Erythroblast (primary cell): Measurements from ENCODE around the gene DEPDC7.
"Not testable (repeated sequence)": the region's sequence is repeated elsewhere in the genome, so short reads cannot be mapped to it uniquely, and the experiment has no call there.

Experiments
- DNase-seq, 2 experiments: peaks; one replicate each; lab custom pipeline; 2025; lab: John Stamatoyannopoulos, UW
- GATA1 ChIP-seq: IDR thresholded peaks from 2 replicates; pipeline ENCODE4 v1.6.1; 2011; ENCODE audit warnings: low read depth, mild to moderate bottlenecking, control low read depth, low read length, moderate library complexity
- POLR2A ChIP-seq: IDR thresholded peaks from 2 replicates; pipeline ENCODE4 v1.6.1; 2011; ENCODE audit warnings: mild to moderate bottlenecking, low read length

The DEPDC7 gene

DNA sequence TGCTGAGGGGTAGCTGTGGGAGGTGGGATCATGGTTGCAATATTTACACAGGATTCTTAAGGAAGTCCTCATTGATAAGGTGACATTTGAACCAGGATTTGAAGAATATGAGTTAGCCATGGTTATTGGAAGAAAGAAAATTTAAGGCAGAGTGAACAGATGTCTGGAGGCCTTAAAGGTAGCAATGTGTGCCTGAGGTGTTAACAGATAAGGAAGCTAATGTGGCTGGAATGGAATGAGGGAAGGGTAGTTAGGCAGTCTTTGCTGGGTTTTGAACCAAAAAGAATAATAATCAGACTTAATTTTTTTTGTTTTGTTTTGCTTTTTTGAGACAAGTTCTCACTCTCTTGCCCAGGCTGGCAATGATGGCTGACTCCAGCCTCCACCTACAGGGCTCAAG lies 9.7 kb upstream of the DEPDC7 start:
- DNase-seq = no peak
- no peak for TF ChIP-seq GATA1
- no peak for TF ChIP-seq POLR2A

DNA sequence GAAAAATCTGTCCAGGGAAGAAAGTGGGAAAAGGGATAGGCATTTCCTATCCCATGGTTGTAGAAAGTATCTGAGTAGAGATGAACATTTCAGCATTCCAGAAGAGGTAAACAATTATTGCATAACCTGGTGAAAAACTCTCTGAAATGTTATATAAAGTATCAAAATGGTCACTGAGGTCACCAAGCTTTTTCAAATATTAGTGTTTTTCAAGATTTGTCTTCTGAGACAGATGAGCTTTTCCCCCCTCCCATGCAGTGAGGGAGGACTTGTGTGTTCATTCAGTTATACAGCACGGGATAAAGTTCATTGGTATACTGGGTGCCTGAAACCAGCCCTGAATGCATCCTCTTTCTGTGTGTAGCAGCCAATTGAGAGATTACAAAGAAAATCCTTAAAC lies 1.9 kb upstream of the DEPDC7 start:
- DNase-seq = no peak
- TF ChIP-seq POLR2A = no peak
- TF ChIP-seq GATA1 = no peak

DNA sequence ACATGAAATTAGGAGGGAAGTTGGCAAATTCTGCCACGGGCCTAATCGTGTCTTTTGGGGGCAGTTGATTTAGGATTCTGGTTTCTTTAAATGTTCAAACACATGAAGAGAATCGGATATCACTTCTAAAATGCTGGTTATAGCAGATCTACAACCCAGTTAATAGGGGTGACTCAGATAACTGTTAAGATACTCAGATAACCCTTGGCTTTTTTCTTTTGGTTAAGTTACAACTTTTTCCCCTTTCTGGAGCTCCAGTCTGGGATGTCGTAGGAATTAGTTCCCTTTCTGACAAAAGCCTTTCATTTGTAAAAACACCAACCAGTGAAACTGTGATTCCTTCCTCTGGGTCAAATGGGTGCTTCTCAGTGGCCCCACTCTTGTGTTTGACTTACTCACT lies 976 bp downstream of the DEPDC7 start:
- DNase-seq = peak in 1 of 2 experiments; percentile 16
- TF ChIP-seq POLR2A = no peak
- no peak for TF ChIP-seq GATA1

DNA sequence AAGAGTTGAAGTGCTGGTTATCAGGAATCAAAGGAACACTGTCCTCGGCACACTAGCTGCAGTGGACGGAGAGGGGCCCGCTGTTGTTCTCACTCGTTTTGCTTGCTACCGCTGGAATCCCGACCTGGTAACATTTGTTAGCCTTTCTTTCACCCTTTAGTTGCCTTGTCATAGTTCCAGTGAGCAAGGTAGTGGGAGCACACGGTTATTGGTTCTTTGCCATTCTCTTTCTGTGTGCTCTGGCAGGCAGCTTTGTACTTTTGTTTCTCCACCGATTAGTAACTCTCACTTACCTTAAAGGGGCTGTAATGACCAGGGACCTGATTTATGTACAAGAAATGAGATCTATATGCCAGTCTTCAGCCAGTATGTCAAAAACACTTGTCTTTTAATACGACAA lies 1.8 kb downstream of the DEPDC7 start:
- no peak for TF ChIP-seq POLR2A
- no peak for TF ChIP-seq GATA1
- DNase-seq = peak in 1 of 2 experiments; percentile 3

DNA sequence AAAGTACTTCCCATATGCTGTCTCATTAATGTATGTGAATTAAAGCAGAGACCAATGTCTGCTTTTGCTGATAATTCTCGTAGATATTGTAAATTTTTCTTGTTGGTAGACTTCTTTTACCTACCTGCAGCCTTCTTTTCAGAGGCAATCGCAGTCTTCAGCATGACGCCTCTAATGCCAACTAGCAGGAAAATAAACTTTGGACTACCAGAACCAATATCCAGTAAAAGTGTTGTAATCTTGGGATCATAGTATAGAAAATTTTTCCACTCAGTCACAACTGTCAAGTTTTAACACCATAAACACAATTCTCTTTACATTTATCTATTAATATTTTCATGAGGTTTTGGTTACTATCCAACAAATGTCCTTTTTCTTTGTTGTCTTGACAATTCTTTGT lies 2.3 kb downstream of the DEPDC7 start:
- DNase-seq = no peak
- TF ChIP-seq POLR2A (no peak), GATA1 (no peak)

DNA sequence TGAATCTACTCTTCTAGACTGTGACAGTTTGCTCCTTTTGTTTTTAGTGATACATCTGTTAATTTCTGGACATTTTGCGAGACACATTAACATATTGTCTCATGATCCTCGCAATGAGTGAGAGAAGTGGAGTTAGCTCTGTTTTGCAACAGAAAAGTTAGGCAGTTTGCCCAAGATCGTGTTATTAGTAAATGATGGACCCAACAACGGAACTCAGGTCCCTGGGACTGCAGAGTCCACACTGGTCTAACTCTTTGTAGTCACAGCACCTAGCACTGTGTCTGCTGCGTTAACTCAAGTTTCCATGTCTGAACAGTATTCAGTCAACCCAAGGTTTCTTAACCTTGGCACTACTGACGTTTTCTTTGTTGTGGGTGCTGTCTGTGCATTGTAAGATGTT lies 3.2 kb downstream of the DEPDC7 start:
- no peak for DNase-seq
- no peak for TF ChIP-seq GATA1
- no peak for TF ChIP-seq POLR2A

DNA sequence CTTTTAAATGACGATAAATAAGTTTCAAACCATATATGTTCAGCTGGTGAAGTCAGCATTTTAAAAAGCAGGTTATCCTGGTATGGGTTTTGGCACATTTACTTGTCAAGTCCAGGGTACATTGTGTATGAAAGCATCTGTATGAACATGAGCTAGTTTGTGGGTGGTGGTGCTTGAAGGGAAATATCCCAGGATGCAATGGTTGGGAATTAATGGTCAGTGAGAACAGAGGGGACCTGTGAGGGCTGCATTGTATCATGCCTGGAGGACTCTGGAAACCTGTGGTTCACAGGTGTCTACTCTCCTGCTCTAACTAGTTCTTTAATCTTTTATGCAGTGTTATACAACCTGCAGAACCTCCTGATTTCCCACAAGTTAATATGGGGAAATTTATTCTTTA lies 5.8 kb downstream of the DEPDC7 start:
- no peak for TF ChIP-seq GATA1
- no peak for TF ChIP-seq POLR2A
- DNase-seq = no peak

DNA sequence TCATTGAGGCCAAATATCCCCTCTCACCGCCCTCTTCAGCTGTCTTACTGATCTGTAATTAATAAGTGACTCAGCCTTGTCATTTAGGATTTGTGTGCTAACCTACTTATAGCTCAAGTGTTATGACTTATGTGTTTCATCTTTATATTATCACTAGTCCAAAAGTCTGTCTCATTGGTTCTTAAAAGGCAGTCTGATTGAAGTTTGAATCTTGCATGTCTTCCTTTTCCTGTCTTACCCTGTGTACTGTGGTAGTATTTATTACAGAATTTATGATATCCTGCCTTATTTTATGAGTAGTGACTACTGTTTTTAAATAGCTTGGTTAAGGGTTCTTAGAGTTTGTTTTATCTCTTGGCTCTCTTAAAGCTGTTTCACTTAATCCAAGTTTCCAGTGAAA lies 6.3 kb downstream of the DEPDC7 start:
- no peak for DNase-seq
- TF ChIP-seq GATA1 (no peak), POLR2A (no peak)

DNA sequence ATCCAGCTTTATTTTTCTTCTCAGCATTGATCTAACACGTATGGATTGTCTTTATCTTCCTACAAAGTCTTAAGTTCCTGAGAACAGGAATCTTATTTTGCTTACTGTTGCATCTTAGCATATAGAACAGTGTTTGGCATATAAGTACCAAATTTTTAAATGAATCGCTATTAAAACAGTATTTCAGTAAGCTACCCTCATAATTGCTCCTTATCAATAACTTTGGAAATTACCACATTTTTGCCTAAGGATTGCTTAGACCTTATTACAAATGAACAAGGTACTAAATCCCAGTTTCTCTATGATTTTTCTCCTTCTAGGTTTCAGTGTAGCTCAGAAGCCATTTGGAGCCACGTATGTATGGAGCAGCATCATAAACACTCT lies 9.7 kb downstream of the DEPDC7 start:
- TF ChIP-seq GATA1 = no peak
- TF ChIP-seq POLR2A = no peak

DNA sequence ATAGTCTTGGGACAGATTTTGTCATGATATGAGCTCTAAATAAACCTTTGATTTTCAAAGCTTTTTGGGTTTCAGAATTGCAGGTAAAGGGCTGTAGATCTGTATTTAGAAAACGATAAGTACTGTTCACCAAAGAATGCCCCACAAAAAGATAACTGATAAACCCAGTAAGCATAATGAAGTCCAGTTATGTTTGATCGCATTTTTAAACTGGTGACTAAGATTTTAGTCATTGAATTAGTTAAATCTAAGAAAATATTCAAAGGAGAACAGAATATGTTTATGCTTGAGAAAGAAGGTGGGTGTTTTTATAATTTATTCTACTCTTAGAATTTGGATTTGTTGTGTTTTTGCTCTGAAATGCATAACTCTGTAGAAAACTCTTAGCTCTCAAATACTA lies 11.6 kb downstream of the DEPDC7 start:
- DNase-seq = no peak
- TF ChIP-seq POLR2A (no peak), GATA1 (no peak)

More for the DNA sequence above, 9.7 kb downstream of the DEPDC7 start:
- no peak for DNase-seq

DNA sequence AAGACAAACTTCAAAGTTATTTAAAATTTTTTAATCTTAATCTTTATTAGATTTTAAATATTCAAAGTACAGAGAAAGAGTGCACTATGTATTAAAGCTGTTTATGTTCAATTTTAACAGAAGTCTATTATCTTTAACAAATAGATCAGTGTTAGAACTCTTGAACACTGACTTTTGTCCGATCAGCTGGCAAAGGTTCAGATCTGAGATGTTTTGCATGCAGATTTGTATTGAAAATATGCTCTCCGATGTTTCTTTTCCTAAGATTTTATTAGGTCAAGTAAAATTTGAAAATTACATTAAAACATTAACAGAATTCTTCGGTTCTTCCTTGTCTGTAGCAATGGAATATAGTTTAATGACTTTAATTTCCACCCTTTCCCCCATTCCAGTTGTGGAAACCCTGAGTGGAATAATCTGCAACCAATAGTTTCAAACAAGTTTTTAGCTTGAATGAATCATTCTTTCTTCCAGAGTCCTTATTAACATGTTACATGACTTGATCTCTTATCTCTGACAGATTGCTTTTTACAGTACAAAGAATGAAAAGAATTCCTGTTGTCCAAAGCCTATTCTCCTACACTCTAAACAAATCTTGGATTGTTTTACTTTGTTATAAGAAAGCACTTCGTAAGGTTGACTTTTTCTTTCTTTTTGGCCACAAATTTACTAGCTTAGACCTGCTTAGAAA lies 12.3 kb downstream of the DEPDC7 start:
- TF ChIP-seq POLR2A = no peak
- TF ChIP-seq GATA1 = no peak
- no peak for DNase-seq

DNA sequence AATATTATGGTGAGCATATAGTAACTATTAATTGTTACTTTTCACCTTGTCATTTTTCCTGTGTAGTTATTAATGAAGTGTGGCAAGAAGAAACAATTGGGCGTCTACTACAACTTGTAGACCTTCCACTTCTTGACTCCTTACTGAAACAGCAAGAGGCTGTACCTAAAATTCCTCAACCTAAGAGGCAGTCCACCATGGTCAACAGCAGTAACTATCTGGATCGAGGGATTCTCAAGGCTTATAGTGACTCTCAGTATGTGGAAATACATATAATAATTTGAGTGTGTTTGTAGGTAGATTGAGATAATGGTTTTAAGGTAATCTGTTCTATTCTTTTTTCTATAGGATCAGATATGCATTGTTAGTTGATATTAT lies 12.8 kb downstream of the DEPDC7 start:
- TF ChIP-seq GATA1 (no peak), POLR2A (no peak)
- DNase-seq = no peak

DNA sequence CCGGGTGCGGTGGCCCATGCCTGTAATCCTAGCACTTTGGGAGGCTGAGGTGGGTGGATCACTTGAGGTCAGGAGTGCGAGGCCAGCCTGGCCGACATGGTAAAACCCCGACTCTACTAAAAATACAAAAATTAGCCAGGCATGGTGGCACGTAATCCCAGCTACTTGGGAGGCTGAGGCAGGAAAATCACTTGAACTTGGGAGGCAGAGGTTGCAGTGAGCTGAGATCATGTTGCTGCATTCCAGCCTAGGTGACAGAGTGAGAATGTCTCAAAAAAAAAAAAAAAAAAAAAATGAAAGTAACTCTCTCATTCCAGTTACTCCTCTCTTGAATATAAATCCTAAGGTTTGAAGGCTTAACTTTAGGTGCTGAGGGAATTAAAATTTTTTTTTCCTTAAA lies 13.5 kb downstream of the DEPDC7 start:
- DNase-seq = not testable (repeated sequence)

DNA sequence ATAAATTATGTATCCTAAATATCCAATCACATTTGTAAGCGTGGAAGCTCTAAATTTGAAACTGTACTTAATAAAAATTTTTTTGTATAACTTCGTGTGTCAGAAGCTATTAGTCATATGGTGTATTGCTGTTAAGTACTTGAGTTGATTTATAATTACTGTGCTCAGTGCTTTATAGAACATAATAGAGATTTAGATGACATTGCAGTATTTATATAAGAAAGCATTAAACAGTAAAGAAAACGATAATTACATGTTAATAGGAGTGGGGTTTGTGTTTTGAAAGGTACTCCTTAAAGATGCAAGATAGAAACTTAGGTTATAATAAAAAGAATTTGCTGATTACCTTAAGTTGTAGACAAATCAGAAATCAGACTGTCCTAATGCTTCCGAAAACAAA lies 17.8 kb downstream of the DEPDC7 start:
- DNase-seq = no peak
- TF ChIP-seq POLR2A = no peak
- TF ChIP-seq GATA1 = no peak

DNA sequence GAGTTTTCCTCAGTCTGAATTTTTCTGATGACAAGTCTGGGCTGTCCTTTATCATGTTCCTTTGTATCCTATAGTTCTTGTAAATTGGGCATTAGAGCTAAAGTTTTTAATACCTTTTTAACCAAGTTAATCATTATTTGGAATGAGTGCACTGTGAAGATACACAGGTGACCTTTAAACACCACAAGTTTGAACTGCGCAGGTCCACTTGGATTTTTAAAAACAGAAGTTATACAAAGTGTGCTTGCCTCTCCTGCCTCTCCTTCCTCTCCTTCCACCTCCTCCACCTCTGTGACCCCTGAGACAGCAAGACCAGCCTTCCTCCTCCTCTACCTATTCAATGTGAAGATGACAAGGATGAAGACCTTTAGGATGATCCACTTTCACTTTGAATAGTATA lies 19.3 kb downstream of the DEPDC7 start:
- TF ChIP-seq POLR2A (no peak), GATA1 (no peak)

DNA sequence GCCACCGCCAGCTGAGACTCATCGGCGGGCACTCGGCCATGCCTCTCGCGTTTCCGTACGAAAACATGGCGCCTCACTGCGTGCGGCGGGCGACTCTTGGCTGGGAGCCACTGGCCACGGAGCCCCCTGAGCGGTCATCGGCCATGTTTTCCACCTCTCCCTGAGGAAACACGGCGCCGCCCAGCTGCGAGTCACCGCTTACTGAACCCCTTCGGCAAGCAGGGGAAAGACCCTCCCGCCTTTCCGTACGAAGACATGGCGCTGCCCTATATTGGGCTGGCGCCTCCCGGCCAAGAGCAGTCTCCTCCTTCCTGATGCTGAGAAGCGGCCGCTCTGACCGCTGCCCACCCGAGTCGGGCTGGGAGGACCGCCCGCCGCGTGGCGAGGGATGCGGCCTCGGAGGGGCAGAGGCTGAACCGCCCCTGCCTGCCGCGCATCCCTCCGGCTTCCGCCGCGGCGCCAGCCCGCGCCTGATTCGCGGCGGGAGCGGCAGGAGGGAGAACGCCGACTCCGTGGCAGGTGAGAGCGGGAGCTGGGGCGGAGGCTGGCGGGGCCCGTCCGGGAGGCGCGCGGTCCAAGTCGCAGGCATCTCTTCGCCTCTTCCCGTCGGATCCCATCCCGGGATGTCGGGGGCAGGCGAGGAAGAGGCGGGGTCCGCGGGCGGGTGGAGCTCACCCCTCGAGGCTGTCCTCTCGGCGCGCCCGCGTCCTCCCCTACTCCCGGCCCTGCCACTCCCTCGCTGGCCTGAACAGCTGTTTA lies 23.8 kb downstream of the DEPDC7 start, which contains the start of gene TCP11L1:
TSS of gene TCP11L1 (plus strand) at position 299 of the 759 bp plus-strand sequence. CDS start 4,202 bp downstream, outside the sequence.
- DNase-seq = peak; percentile 91 to 94
- TF ChIP-seq GATA1 (no peak), POLR2A (peak; percentile 57)

More for the DNA sequence above, 19.3 kb downstream of the DEPDC7 start:
- no peak for DNase-seq
